ENCODE measurements around the gene FAM216B. TPM values are rescaled to one million over a fixed set of nuclear protein-coding genes. Genes with fewer than 3 reads are reported as not detected.

The FAM216B gene
- total RNA-seq, 1 donor from 2014 or later: not detected

DNA sequence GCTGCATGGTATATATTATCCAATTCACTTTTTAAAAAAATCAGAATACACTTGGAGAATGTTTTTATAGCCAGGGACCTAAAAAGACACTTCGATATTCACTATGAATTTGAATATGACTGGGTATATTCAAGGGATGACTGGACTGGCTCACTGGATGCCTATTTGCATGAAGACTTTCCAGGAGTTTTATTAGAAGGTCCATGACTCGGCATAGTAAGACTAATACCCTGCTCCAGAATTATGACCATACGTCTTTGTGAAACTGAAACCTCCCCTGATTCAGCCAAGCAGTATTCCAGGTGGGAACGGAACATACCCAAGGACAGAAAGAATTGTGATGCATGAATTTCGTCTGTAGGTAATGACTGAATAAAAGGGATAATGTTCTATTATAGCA, 3.9 kb upstream of the FAM216B start:
- DNase-seq (ENCODE audit: low read depth): peak; percentile 6
- TF ChIP-seq, protein P1, sequence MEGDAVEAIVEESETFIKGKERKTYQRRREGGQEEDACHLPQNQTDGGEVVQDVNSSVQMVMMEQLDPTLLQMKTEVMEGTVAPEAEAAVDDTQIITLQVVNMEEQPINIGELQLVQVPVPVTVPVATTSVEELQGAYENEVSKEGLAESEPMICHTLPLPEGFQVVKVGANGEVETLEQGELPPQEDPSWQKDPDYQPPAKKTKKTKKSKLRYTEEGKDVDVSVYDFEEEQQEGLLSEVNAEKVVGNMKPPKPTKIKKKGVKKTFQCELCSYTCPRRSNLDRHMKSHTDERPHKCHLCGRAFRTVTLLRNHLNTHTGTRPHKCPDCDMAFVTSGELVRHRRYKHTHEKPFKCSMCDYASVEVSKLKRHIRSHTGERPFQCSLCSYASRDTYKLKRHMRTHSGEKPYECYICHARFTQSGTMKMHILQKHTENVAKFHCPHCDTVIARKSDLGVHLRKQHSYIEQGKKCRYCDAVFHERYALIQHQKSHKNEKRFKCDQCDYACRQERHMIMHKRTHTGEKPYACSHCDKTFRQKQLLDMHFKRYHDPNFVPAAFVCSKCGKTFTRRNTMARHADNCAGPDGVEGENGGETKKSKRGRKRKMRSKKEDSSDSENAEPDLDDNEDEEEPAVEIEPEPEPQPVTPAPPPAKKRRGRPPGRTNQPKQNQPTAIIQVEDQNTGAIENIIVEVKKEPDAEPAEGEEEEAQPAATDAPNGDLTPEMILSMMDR (conservative IDR thresholded peaks at IDR 0.05; ENCODE audit: low read depth, low read length): no peak
- H3K4me3 ChIP-seq (ENCODE audit: low read depth, low read length): no peak overlapping the region

DNA sequence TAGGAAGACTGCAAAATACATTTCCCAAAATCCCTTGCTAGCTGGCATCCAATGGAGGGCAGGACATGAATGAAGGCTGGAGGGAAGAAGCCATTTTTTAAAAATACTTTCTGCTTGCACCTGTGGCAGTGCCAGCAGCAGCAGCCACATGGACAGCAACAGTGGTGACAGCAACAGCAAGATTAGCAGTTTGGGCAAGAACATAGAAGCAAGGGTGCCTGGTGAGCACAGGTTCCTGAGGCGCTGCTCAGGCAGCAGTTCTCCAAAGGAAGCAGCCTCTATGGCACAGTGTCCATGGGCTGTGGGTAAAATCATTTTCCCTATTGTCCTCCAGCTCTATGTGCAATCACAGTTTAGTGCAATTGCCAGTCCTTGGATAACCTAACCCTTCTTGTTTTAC, 1.3 kb upstream of the FAM216B start:
- no peak overlapping the region for H3K4me3 ChIP-seq (ENCODE audit: low read depth, low read length)
- TF ChIP-seq, protein P1 (conservative IDR thresholded peaks at IDR 0.05; ENCODE audit: low read depth, low read length): no peak
- DNase-seq (ENCODE audit: low read depth): no peak

DNA sequence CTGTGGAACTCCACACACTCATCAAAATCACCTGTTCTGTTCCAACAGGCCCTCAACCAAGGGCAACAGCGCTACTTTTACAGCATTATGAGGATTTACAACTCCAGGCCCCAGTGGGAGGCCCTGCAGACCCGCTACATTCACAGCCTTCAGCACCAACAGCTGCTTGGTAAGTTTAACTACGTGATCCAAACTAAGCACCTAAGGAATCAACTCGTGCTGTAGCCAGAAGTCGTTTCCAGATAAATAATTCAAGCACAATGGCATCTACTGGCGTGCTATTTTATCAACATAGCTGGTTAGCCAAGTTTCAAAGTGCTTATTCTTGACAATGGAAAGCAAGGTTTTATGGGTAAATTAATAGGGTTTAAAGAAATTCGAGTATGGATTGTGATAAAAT, 5.3 kb downstream of the FAM216B start:
- no peak for DNase-seq (ENCODE audit: low read depth)

DNA sequence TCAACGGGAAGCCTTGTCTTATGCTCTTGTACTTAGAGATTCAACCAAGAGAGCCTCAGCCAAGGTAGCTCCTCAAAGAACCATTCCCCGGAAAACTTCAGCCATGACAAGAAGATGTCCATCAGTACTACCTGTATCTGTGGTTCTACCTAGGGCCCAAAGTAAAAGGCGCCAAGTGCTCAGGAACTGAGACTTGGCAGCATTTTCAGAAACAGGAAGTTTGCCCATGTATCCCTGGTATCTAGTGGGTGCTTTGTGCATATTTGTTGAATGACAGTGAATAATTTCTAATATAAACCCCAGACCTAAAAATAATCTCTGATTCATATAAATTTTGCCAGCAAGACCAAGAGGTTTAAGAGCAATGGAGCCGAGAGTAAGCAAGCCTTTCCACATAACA, 7.2 kb downstream of the FAM216B start:
- TF ChIP-seq, protein P1 (conservative IDR thresholded peaks at IDR 0.05; ENCODE audit: low read depth, low read length): no peak
- DNase-seq (ENCODE audit: low read depth): no peak
- no peak overlapping the region for H3K4me3 ChIP-seq (ENCODE audit: low read depth, low read length)

More for the DNA sequence above, 5.3 kb downstream of the FAM216B start:
- TF ChIP-seq, protein P1 (conservative IDR thresholded peaks at IDR 0.05; ENCODE audit: low read depth, low read length): no peak
- H3K4me3 ChIP-seq (ENCODE audit: low read depth, low read length): no peak overlapping the region

DNA sequence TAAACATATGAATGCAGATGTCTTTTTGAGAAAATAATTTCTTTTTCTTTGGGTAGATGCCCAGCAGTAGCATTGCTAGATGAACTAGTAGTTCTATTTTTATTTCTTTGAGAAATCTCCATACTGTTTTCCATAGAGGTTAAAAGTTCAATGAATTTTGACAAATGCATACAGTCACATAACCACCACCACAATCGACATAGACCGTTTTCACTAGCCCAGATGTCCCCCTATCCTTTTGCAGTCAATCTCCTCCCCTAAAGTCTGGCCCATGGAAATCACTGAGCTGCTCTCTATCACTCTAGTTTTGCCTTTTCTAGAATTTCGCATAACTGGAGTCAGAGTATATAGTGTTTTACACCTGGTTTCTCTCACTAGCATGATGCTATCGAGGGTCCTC, 10.8 kb downstream of the FAM216B start:
- no peak for DNase-seq (ENCODE audit: low read depth)
- TF ChIP-seq, protein P1 (conservative IDR thresholded peaks at IDR 0.05; ENCODE audit: low read depth, low read length): no peak
- no peak overlapping the region for H3K4me3 ChIP-seq (ENCODE audit: low read depth, low read length)

DNA sequence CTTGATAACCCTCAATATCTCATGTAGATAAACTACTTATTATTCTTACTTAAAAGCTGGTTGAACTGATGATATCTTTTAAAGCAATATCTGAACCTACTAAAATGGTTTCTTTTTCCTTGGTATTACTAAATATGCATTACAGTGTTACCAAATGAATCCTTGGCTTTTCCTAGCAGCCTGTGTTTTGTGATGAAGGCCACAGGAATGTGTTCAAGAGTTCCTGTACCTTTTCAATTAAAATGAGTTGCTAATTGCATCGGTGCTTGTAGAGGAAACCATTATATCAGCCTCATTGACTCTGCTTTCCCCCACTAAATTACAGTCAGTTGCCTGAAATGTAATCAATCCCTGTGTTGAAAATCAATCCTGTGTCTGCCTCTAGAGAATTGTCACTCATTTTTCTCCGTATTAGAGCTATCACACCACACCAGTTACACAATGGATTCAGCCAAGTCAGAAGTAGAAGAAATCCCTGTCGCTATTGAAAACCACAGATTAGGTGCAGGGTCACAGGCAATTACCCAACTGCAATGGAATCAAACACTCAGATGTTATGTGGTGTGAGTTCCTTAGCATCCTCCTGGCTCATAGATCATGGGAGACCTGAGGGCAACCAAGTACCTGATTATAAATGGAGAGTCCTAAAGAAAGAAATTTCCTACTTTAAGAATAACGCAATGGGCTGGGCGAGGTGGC, 13.3 kb downstream of the FAM216B start:
- TF ChIP-seq, protein P1 (conservative IDR thresholded peaks at IDR 0.05; ENCODE audit: low read depth, low read length): no peak
- no peak overlapping the region for H3K4me3 ChIP-seq (ENCODE audit: low read depth, low read length)
- DNase-seq (ENCODE audit: low read depth): peak; percentile 36

DNA sequence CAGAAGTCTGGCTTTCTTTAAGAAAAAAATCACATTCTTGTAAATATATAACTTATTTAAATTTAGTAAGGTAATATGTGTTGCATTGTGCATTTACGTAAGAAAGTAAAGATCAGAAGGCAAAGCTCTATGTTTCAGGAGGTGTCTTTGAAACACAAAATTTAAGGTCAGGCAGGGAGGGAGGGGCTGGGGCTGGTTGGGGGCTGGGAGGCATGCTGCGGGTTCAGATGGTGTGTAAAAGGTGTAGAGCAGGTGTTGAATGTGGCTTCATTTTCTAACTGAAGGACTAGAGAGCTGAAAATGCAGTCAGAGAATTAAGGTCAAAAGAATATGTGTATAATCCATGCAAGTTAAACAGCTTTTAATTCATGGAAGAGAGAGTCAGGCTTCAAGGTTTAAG, 14.3 kb downstream of the FAM216B start:
- no peak for DNase-seq (ENCODE audit: low read depth)
- TF ChIP-seq, protein P1 (conservative IDR thresholded peaks at IDR 0.05; ENCODE audit: low read depth, low read length): no peak
- H3K4me3 ChIP-seq (ENCODE audit: low read depth, low read length): no peak overlapping the region

Data from epithelial cell of proximal tubule (primary cell).